OCI-LY1 (cell line): ENCODE measurements around the gene SLCO2A1.

Experiments
- H2AFZ ChIP-seq: fragments of 200-600 bp; sonication (generic), shearing (Covaris generic); 2 replicates; pipeline ENCODE4 v1.6.0; 2014; ENCODE audit warnings: antibody characterized with exemption, mild to moderate bottlenecking, low read length
- H3F3A ChIP-seq: fragments of 200-600 bp; sonication (generic), shearing (Covaris generic); 2 replicates; pipeline ENCODE4 v1.6.0; 2014; ENCODE audit warnings: mild to moderate bottlenecking, antibody characterized with exemption, low read length, moderate library complexity; ENCODE audit not compliant: insufficient read depth
- H3K27ac ChIP-seq: fragments of 200-600 bp; sonication (generic); 2 replicates; pipeline ENCODE4 v1.5.1; 2014; ENCODE audit warnings: low read length, mixed run types, mild to moderate bottlenecking, low read depth; ENCODE audit not compliant: poor library complexity, severe bottlenecking
- H3K27me3 ChIP-seq: fragments of 200-600 bp; sonication (generic); 2 replicates; pipeline ENCODE4 v1.6.0; 2014; ENCODE audit warnings: antibody characterized with exemption, mild to moderate bottlenecking, low read length, moderate library complexity; ENCODE audit not compliant: insufficient read depth
- H3K36me3 ChIP-seq: fragments of 200-600 bp; sonication (generic); 2 replicates; pipeline ENCODE4 v1.6.1; 2014; ENCODE audit warnings: mild to moderate bottlenecking, antibody characterized with exemption, low read length, moderate library complexity, mixed read lengths; ENCODE audit not compliant: insufficient read depth
- H3K4me1 ChIP-seq: fragments of 200-600 bp; sonication (generic); 2 replicates; pipeline ENCODE4 v1.5.1; 2014; ENCODE audit warnings: mild to moderate bottlenecking, low read length, moderate library complexity; ENCODE audit not compliant: insufficient read depth, severe bottlenecking
- H3K4me2 ChIP-seq: fragments of 200-600 bp; sonication (generic), shearing (Covaris generic); 2 replicates; pipeline ENCODE4 v1.6.1; 2014; ENCODE audit warnings: low read length
- H3K4me3 ChIP-seq: fragments of 200-600 bp; sonication (generic); 2 replicates; pipeline ENCODE4 v1.5.1; 2014; ENCODE audit warnings: low read length, low read depth, mild to moderate bottlenecking, mixed read lengths; ENCODE audit not compliant: poor library complexity, severe bottlenecking
- H3K79me2 ChIP-seq: fragments of 200-600 bp; shearing (Covaris generic); 2 replicates; pipeline ENCODE4 v1.6.1; 2016; ENCODE audit warnings: mixed run types, low read length, mixed read lengths; ENCODE audit not compliant: insufficient read depth
- H3K9ac ChIP-seq: fragments of 200-600 bp; sonication (generic), shearing (Covaris generic); 2 replicates; pipeline ENCODE4 v1.6.1; 2014; ENCODE audit warnings: mild to moderate bottlenecking, low read length, mixed read lengths
- H3K9me2 ChIP-seq: fragments of 200-600 bp; sonication (generic), shearing (Covaris generic); 2 replicates; pipeline ENCODE4 v1.6.1; 2014; ENCODE audit warnings: low read depth, mild to moderate bottlenecking, low read length, mixed read lengths
- H3K9me3 ChIP-seq: fragments of 200-600 bp; shearing (Covaris generic); 2 replicates; pipeline ENCODE4 v1.6.1; 2014; ENCODE audit warnings: low read length, mixed read lengths
- H4K20me1 ChIP-seq: fragments of 200-600 bp; sonication (generic), shearing (Covaris generic); 2 replicates; pipeline ENCODE4 v1.6.0; 2016; ENCODE audit warnings: mild to moderate bottlenecking, low read length; ENCODE audit not compliant: insufficient read depth
- EZH2 ChIP-seq: fragments of 200-600 bp; sonication (generic), shearing (Covaris generic); IDR thresholded peaks from 2 replicates; pipeline ENCODE4 v1.8.0; 2017; ENCODE audit warnings: borderline replicate concordance, mixed run types, mild to moderate bottlenecking, antibody characterized with exemption, low read length, moderate library complexity, mixed read lengths
- TF ChIP-seq, protein P1 (sequence below): fragments of 200-600 bp; sonication (generic), shearing (Covaris generic); IDR thresholded peaks from 2 replicates; pipeline ENCODE4 v1.5.1; 2017; ENCODE audit warnings: mild to moderate bottlenecking, antibody characterized with exemption, low read length, moderate library complexity, mixed read lengths

SLCO2A1 gene

DNA sequence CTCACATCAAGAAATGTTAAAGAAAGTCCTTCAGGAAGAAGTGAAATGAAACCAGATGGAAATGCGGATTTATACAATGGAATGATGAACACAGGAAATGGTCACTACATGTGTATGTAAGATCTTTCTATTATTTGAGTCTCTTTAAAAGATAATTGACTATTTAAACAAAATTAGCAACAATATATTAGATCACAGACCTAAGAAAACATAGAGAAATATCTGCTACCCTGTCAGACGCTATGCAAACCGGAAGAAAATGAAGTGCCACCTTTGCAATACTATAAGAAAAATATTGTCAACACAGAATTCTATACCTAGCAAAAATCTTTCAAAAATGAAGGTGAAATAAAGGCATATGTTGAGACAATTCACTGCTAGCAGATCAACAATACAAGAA lies 151.2 kb downstream of the SLCO2A1 start:
- Histone ChIP-seq H4K20me1 (no peaks in the 10 kb centered on the region), H3K4me2 (no peak overlapping the region), H3K4me1 (no peaks in the 10 kb centered on the region), H3K9ac (no peak overlapping the region), H3K27ac (no peak overlapping the region), H3F3A (no peaks in the 10 kb centered on the region), H3K4me3 (no peak overlapping the region), H3K27me3 (peaks cover 9% of the 10 kb centered on the region; the same call in 1 of the 2 replicates), H2AFZ (no peak overlapping the region), H3K9me2 (no peaks in the 10 kb centered on the region), H3K79me2 (no peaks in the 10 kb centered on the region), H3K9me3 (peaks cover 4% of the 10 kb centered on the region; the same call in 1 of the 2 replicates), H3K36me3 (no peaks in the 10 kb centered on the region)
- no peak for TF ChIP-seq EZH2
- TF ChIP-seq, protein P1, sequence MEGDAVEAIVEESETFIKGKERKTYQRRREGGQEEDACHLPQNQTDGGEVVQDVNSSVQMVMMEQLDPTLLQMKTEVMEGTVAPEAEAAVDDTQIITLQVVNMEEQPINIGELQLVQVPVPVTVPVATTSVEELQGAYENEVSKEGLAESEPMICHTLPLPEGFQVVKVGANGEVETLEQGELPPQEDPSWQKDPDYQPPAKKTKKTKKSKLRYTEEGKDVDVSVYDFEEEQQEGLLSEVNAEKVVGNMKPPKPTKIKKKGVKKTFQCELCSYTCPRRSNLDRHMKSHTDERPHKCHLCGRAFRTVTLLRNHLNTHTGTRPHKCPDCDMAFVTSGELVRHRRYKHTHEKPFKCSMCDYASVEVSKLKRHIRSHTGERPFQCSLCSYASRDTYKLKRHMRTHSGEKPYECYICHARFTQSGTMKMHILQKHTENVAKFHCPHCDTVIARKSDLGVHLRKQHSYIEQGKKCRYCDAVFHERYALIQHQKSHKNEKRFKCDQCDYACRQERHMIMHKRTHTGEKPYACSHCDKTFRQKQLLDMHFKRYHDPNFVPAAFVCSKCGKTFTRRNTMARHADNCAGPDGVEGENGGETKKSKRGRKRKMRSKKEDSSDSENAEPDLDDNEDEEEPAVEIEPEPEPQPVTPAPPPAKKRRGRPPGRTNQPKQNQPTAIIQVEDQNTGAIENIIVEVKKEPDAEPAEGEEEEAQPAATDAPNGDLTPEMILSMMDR = no peak
